ENCODE data around the gene TYK2.
"Not testable (repeated sequence)": the region's sequence is repeated elsewhere in the genome, so short reads cannot be mapped to it uniquely, and the experiment has no call there.

TYK2 gene

GRCh38 chr19:10417541-10418234, 37.3 kb upstream of the TYK2 start:
- no peak overlapping the region for H3K4me3 ChIP-seq (ENCODE audit: low read length)
- no peak for TF ChIP-seq ZNF274 (IDR thresholded peaks at IDR 0.05; ENCODE audit: low read depth, low read length)

- H3K4me3 ChIP-seq (ENCODE audit: low read length), result peak overlapping the region; percentile 54; the same call in 1 of the 2 replicates
- TF ChIP-seq ZNF274 (IDR thresholded peaks at IDR 0.05; ENCODE audit: low read depth, low read length), result no peak
Observed at GRCh38 chr19:10416380-10417257, 36.2 kb upstream of the TYK2 start.

GRCh38 chr19:10416083-10416379, 35.7 kb upstream of the TYK2 start:
- peak overlapping the region; percentile 54; the same call in 1 of the 2 replicates for H3K4me3 ChIP-seq (ENCODE audit: low read length)
- no peak for TF ChIP-seq ZNF274 (IDR thresholded peaks at IDR 0.05; ENCODE audit: low read depth, low read length)

GRCh38 chr19:10412257-10412977, 32.0 kb upstream of the TYK2 start:
- no peak for TF ChIP-seq ZNF274 (IDR thresholded peaks at IDR 0.05; ENCODE audit: low read depth, low read length)
- peak overlapping the region; percentile 33; the same call in 1 of the 2 replicates for H3K4me3 ChIP-seq (ENCODE audit: low read length)

GRCh38 chr19:10411224-10411623, 30.9 kb upstream of the TYK2 start:
- H3K4me3 ChIP-seq (ENCODE audit: low read length), result not testable (repeated sequence)

GRCh38 chr19:10408511-10409283, 28.3 kb upstream of the TYK2 start:
- TF ChIP-seq ZNF274 (IDR thresholded peaks at IDR 0.05; ENCODE audit: low read depth, low read length), result no peak
- peak overlapping the region; percentile 11; the same call in 1 of the 2 replicates for H3K4me3 ChIP-seq (ENCODE audit: low read length)

GRCh38 chr19:10407096-10407495, 26.7 kb upstream of the TYK2 start:
- no peak for TF ChIP-seq ZNF274 (IDR thresholded peaks at IDR 0.05; ENCODE audit: low read depth, low read length)
- no peak overlapping the region for H3K4me3 ChIP-seq (ENCODE audit: low read length)

GRCh38 chr19:10406191-10406590, 25.8 kb upstream of the TYK2 start:
- no peak for TF ChIP-seq ZNF274 (IDR thresholded peaks at IDR 0.05; ENCODE audit: low read depth, low read length)

GRCh38 chr19:10404888-10405820, 24.8 kb upstream of the TYK2 start:
- no peak for TF ChIP-seq ZNF274 (IDR thresholded peaks at IDR 0.05; ENCODE audit: low read depth, low read length)
- H3K4me3 ChIP-seq (ENCODE audit: low read length), result peak overlapping the region; percentile 90; the same call in 1 of the 2 replicates

More at GRCh38 chr19:10406191-10406590, 25.8 kb upstream of the TYK2 start:
- no peak overlapping the region for H3K4me3 ChIP-seq (ENCODE audit: low read length)

- H3K4me3 ChIP-seq (ENCODE audit: low read length), result peak within 1 kb of the TSS; percentile 90
- TF ChIP-seq ZNF274 (IDR thresholded peaks at IDR 0.05; ENCODE audit: low read depth, low read length), result no peak
Observed at GRCh38 chr19:10403137-10404021, 23.0 kb upstream of the TYK2 start, which contains the start of gene CDC37. Gene CDC37 (minus strand): TSS chr19:10403542. CDS start chr19:10403479, 63 bp downstream.

- TF ChIP-seq ZNF274 (IDR thresholded peaks at IDR 0.05; ENCODE audit: low read depth, low read length), result no peak
- peak overlapping the region; percentile 90 for H3K4me3 ChIP-seq (ENCODE audit: low read length)
Observed at GRCh38 chr19:10402441-10403038, 22.2 kb upstream of the TYK2 start.

All from GM08714 (cell line).